Neural cell (in vitro differentiated cells): Measurements from ENCODE around the gene SPATA31D3.

Source experiments
- EP300 ChIP-seq: fragments of 450-650 bp; conservative IDR thresholded peaks from 2 replicates; pipeline ENCODE4 v1.6.1; 2014; ENCODE audit warnings: antibody characterized with exemption, mild to moderate bottlenecking, moderate library complexity; ENCODE audit not compliant: poor library complexity, severe bottlenecking
- EZH2 ChIP-seq: fragments of 200-600, 300-800 bp; shearing (Covaris generic), sonication (generic); IDR thresholded peaks from 2 replicates; pipeline ENCODE4 v1.6.1; 2014; ENCODE audit warnings: antibody characterized with exemption, low read length, borderline replicate concordance, mild to moderate bottlenecking; ENCODE audit not compliant: insufficient read depth, poor library complexity, severe bottlenecking
- MXI1 ChIP-seq: fragments of 450-650 bp; conservative IDR thresholded peaks from 2 replicates; pipeline ENCODE4 v1.6.1; 2014; ENCODE audit warnings: antibody characterized with exemption, mild to moderate bottlenecking; ENCODE audit not compliant: poor library complexity, severe bottlenecking
- POLR2AphosphoS5 ChIP-seq: IDR thresholded peaks from 2 replicates; pipeline ENCODE4 v1.6.1; 2012
- RAD21 ChIP-seq: fragments of 450-650 bp; conservative IDR thresholded peaks from 2 replicates; pipeline ENCODE4 v1.6.1; 2014; ENCODE audit warnings: antibody characterized with exemption, mild to moderate bottlenecking, moderate library complexity
- SMC3 ChIP-seq: fragments of 450-650 bp; conservative IDR thresholded peaks from 2 replicates; pipeline ENCODE4 v1.6.1; 2014; ENCODE audit warnings: antibody characterized with exemption, mild to moderate bottlenecking, moderate library complexity; ENCODE audit not compliant: poor library complexity
- TAF1 ChIP-seq: IDR thresholded peaks from 2 replicates; pipeline ENCODE4 v1.6.1; 2012; ENCODE audit warnings: low read depth
- TF ChIP-seq, protein P1 (sequence below): IDR thresholded peaks from 2 replicates; pipeline ENCODE4 v1.6.1; 2012; ENCODE audit warnings: borderline replicate concordance
- TF ChIP-seq, protein P2 (sequence below): fragments of 450-650 bp; IDR thresholded peaks from 2 replicates; pipeline ENCODE4 v1.5.1; 2014; ENCODE audit warnings: antibody characterized with exemption, mild to moderate bottlenecking, moderate library complexity; ENCODE audit not compliant: poor library complexity, severe bottlenecking

- TF ChIP-seq, protein P1, sequence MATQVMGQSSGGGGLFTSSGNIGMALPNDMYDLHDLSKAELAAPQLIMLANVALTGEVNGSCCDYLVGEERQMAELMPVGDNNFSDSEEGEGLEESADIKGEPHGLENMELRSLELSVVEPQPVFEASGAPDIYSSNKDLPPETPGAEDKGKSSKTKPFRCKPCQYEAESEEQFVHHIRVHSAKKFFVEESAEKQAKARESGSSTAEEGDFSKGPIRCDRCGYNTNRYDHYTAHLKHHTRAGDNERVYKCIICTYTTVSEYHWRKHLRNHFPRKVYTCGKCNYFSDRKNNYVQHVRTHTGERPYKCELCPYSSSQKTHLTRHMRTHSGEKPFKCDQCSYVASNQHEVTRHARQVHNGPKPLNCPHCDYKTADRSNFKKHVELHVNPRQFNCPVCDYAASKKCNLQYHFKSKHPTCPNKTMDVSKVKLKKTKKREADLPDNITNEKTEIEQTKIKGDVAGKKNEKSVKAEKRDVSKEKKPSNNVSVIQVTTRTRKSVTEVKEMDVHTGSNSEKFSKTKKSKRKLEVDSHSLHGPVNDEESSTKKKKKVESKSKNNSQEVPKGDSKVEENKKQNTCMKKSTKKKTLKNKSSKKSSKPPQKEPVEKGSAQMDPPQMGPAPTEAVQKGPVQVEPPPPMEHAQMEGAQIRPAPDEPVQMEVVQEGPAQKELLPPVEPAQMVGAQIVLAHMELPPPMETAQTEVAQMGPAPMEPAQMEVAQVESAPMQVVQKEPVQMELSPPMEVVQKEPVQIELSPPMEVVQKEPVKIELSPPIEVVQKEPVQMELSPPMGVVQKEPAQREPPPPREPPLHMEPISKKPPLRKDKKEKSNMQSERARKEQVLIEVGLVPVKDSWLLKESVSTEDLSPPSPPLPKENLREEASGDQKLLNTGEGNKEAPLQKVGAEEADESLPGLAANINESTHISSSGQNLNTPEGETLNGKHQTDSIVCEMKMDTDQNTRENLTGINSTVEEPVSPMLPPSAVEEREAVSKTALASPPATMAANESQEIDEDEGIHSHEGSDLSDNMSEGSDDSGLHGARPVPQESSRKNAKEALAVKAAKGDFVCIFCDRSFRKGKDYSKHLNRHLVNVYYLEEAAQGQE, result no peak
- TF ChIP-seq, protein P2, sequence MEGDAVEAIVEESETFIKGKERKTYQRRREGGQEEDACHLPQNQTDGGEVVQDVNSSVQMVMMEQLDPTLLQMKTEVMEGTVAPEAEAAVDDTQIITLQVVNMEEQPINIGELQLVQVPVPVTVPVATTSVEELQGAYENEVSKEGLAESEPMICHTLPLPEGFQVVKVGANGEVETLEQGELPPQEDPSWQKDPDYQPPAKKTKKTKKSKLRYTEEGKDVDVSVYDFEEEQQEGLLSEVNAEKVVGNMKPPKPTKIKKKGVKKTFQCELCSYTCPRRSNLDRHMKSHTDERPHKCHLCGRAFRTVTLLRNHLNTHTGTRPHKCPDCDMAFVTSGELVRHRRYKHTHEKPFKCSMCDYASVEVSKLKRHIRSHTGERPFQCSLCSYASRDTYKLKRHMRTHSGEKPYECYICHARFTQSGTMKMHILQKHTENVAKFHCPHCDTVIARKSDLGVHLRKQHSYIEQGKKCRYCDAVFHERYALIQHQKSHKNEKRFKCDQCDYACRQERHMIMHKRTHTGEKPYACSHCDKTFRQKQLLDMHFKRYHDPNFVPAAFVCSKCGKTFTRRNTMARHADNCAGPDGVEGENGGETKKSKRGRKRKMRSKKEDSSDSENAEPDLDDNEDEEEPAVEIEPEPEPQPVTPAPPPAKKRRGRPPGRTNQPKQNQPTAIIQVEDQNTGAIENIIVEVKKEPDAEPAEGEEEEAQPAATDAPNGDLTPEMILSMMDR, result no peak
- TF ChIP-seq EZH2 (no peak), POLR2AphosphoS5 (no peak), EP300 (no peak), SMC3 (no peak), RAD21 (no peak), MXI1 (no peak), TAF1 (no peak)
Measured at GRCh38 chr9:81912135-81912534, 31.2 kb upstream of the SPATA31D3 start.
